Smooth muscle cell (in vitro differentiated cells): Measurements from ENCODE around the gene ATP5PF. TPM values are rescaled to one million over a fixed set of nuclear protein-coding genes. Genes with fewer than 3 reads are reported as not detected.

Experiments used
- DNase-seq: peaks from one replicate; lab custom pipeline; 2025; ENCODE audit not compliant: unreplicated experiment; lab: John Stamatoyannopoulos, UW
- H2AFZ ChIP-seq: fragments of 200-600 bp; sonication (generic); 2 replicates; pipeline ENCODE4 v1.6.0; 2016; ENCODE audit warnings: antibody characterized with exemption, low read depth, mild to moderate bottlenecking
- H3F3A ChIP-seq: fragments of 200-600 bp; sonication (generic); 2 replicates; pipeline ENCODE4 v1.6.0; 2017; ENCODE audit warnings: antibody characterized with exemption, low read depth
- H3K27ac ChIP-seq: fragments of 200-600 bp; sonication (generic); 2 replicates; pipeline ENCODE4 v1.5.1; 2016; ENCODE audit warnings: low read depth, mild to moderate bottlenecking
- H3K27me3 ChIP-seq: fragments of 200-600 bp; sonication (generic); 2 replicates; pipeline ENCODE4 v1.6.1; 2016; ENCODE audit warnings: low read depth, mild to moderate bottlenecking
- H3K36me3 ChIP-seq: fragments of 200-600 bp; sonication (generic); 2 replicates; pipeline ENCODE4 v1.5.1; 2016; ENCODE audit warnings: low read depth
- H3K4me1 ChIP-seq: fragments of 200-600 bp; sonication (generic); 2 replicates; pipeline ENCODE4 v1.5.1; 2016; ENCODE audit warnings: low read depth
- H3K4me2 ChIP-seq: fragments of 200-600 bp; sonication (generic); 2 replicates; pipeline ENCODE4 v1.6.0; 2016; ENCODE audit warnings: mild to moderate bottlenecking
- H3K4me3 ChIP-seq: fragments of 200-600 bp; sonication (generic); 2 replicates; pipeline ENCODE4 v1.5.1; 2016; ENCODE audit warnings: mild to moderate bottlenecking
- H3K79me2 ChIP-seq: fragments of 200-600 bp; sonication (generic); 2 replicates; pipeline ENCODE4 v1.6.0; 2016; ENCODE audit warnings: low read depth, mild to moderate bottlenecking
- H3K9ac ChIP-seq: fragments of 200-600 bp; sonication (generic); 2 replicates; pipeline ENCODE4 v1.6.0; 2016; ENCODE audit warnings: low read depth
- H3K9me3 ChIP-seq: fragments of 200-600 bp; sonication (generic); replicated peaks from 2 replicates; pipeline ENCODE4 v1.5.1; 2016; ENCODE audit warnings: low read depth
- H4K20me1 ChIP-seq: fragments of 200-600 bp; sonication (generic); 2 replicates; pipeline ENCODE4 v1.6.0; 2016; ENCODE audit warnings: low read depth
- WGBS: methylation state at CpG from one replicate; pipeline ENCODE4 v1.1.7; 2016; ENCODE audit warnings: low lambda C conversion rate; 5-methylcytosine and 5-hydroxymethylcytosine counted together
- polyA plus RNA-seq: library from polyadenylated mRNA; unstranded; fragments of >200 nt; fragmentation: Nextera tagmentation; extraction: Ambion mirVana; gene quantifications from 2 replicates; pipeline ENCODE4 v1.2.1, GENCODE V29; 2016
- total RNA-seq: library from RNA; depleted of rRNA; stranded (reverse); fragments of >200 nt; gene quantifications from 2 replicates; pipeline ENCODE4 v1.2.3, GENCODE V29; 2014
- TF ChIP-seq, protein P1 (sequence below): fragments of 200-600 bp; sonication (generic); IDR thresholded peaks from 2 replicates; pipeline ENCODE4 v1.5.1; 2017; ENCODE audit warnings: borderline replicate concordance, mild to moderate bottlenecking, antibody characterized with exemption; ENCODE audit not compliant: insufficient read depth, poor library complexity, severe bottlenecking

ATP5PF gene
- total and polyA plus RNA-seq, 2 experiments from 2014 or later: 127 to 304 TPM

DNA sequence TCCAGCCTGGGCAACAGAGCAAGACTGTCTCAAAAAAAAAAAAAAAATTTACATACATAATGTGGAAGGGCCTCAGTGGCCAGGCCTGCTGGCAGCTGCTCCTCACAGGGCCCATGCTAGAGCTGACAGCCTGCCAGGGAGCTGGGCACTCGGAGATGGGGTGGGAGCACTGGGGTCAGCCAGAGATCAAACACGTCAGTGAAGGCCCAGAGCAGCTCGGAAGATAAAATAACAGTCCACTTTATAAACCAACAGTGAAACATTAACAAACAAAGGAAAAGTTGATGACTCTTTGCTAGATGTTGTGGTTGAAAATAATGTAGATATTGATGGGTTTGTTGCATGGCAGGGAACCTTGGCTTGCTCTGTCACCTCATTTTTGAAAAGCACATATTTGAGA lies 42.7 kb downstream of the ATP5PF start:
- WGBS: 88% methylated on average over 3 of the region's 3 CpGs
- Histone ChIP-seq H3K9ac (no peak overlapping the region), H3K4me3 (no peak overlapping the region), H4K20me1 (no peaks in the 10 kb centered on the region), H3K79me2 (no peaks in the 10 kb centered on the region), H3K27me3 (no peaks in the 10 kb centered on the region), H3K4me2 (no peak overlapping the region), H3K9me3 (no peaks in the 10 kb centered on the region), H3K4me1 (no peaks in the 10 kb centered on the region), H3F3A (no peaks in the 10 kb centered on the region), H2AFZ (no peak overlapping the region), H3K36me3 (no peaks in the 10 kb centered on the region), H3K27ac (no peak overlapping the region)
- DNase-seq: no peak
- TF ChIP-seq, protein P1, sequence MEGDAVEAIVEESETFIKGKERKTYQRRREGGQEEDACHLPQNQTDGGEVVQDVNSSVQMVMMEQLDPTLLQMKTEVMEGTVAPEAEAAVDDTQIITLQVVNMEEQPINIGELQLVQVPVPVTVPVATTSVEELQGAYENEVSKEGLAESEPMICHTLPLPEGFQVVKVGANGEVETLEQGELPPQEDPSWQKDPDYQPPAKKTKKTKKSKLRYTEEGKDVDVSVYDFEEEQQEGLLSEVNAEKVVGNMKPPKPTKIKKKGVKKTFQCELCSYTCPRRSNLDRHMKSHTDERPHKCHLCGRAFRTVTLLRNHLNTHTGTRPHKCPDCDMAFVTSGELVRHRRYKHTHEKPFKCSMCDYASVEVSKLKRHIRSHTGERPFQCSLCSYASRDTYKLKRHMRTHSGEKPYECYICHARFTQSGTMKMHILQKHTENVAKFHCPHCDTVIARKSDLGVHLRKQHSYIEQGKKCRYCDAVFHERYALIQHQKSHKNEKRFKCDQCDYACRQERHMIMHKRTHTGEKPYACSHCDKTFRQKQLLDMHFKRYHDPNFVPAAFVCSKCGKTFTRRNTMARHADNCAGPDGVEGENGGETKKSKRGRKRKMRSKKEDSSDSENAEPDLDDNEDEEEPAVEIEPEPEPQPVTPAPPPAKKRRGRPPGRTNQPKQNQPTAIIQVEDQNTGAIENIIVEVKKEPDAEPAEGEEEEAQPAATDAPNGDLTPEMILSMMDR: no peak

DNA sequence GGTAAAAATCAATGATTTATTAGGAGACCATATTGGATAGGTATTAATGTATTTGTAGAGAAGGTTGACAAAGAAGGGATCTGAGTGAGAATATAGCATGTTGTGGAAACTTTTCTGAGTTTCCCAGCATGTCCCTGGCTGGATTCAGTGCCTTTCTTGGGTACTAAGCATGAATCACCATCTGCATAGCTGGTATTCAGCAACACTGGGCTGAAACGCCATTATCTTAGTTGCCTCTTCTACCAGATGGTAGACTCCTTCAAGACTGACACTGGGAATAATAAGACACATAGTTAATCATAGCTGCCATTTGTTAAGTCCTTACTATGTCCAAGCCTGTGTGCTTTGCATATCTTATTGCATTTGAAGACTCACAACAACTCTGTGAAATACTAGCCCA lies 45.5 kb downstream of the ATP5PF start:
- Histone ChIP-seq H3K9ac (no peak overlapping the region), H3K79me2 (no peaks in the 10 kb centered on the region), H4K20me1 (no peaks in the 10 kb centered on the region), H3K9me3 (no peaks in the 10 kb centered on the region), H2AFZ (no peak overlapping the region), H3K4me2 (no peak overlapping the region), H3K4me1 (no peaks in the 10 kb centered on the region), H3K27me3 (no peaks in the 10 kb centered on the region), H3K4me3 (no peak overlapping the region), H3K27ac (no peak overlapping the region), H3F3A (no peaks in the 10 kb centered on the region), H3K36me3 (no peaks in the 10 kb centered on the region)
- DNase-seq: no peak
- 25% methylated on average over 1 of the region's 1 CpG for WGBS
- TF ChIP-seq, protein P1: no peak

DNA sequence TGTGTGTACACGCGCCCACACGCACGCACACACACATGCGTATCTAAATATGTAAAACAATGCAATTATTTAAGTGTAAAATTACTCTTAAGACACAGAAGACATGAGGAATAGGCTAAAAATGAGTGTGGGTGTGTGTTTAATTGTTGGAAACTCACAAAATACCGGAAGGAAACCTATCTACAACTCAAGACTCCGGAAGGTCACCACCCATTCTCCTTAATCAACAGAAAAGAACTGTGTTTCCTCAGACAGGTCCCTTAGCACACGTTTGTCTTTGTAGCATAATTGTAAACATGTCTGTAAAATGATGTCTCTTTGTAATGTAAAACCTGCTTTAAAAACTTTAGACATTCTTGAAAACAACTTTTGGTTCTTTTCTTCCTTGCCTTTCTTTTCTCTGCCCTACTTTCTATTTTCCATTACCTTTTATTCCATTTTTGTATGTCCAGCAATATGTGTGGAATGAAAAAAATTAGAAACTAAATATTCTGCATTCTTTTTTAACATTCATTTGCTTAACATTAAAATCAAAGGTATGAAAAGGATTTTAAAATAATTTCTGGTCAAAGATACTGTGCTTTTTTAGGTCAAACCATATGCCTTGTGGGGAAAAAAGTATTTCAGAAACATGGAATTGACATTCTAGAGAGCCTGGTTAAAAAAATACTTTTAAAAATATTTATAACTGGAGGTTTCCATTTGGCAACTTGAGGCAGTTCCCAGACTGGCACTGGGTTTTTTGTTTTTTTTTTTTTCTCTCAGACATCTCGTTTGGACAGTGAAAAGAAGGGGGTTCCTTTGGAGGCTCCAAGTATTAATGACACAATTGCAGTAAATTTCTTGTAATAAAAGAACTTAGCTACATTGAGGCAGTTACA lies 46.2 kb downstream of the ATP5PF start:
- H2AFZ ChIP-seq: no peak overlapping the region
- DNase-seq: no peak
- H3K9me3 ChIP-seq: no peaks in the 10 kb centered on the region
- H3K27ac ChIP-seq: no peak overlapping the region
- H4K20me1 ChIP-seq: no peaks in the 10 kb centered on the region
- no peak overlapping the region for H3K9ac ChIP-seq
- H3K27me3 ChIP-seq: no peaks in the 10 kb centered on the region
- no peaks in the 10 kb centered on the region for H3F3A ChIP-seq
- WGBS: 85% methylated on average over 9 of the region's 9 CpGs
- no peaks in the 10 kb centered on the region for H3K4me1 ChIP-seq
- no peaks in the 10 kb centered on the region for H3K79me2 ChIP-seq
- no peak overlapping the region for H3K4me3 ChIP-seq
- TF ChIP-seq, protein P1: no peak
- H3K36me3 ChIP-seq: no peaks in the 10 kb centered on the region
- no peak overlapping the region for H3K4me2 ChIP-seq

DNA sequence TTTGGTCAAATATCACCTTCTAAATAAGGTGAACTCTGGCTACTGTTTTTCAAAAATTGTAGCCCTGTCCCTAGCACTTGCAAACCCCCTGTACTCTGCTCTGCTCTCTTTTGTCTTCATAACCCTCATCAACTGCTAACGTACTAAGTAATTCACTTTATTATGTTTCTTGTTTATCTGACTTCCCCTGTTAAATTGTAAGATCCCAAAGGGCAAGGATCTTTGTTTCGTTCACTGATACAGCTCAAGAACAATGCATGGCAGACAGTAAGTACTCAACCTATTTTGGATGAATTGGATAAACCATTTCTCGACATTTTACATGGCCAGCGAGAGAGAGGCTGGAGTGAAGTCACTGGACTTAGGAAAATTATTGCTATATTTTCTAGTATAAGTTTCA lies 46.9 kb downstream of the ATP5PF start:
- Histone ChIP-seq H3K36me3 (no peaks in the 10 kb centered on the region), H3K4me3 (no peak overlapping the region), H3K27ac (no peak overlapping the region), H3K9ac (no peak overlapping the region), H3K4me2 (no peak overlapping the region), H3K9me3 (no peaks in the 10 kb centered on the region), H3K27me3 (no peaks in the 10 kb centered on the region), H2AFZ (no peak overlapping the region), H3K79me2 (no peaks in the 10 kb centered on the region), H3K4me1 (no peaks in the 10 kb centered on the region), H4K20me1 (no peaks in the 10 kb centered on the region), H3F3A (no peaks in the 10 kb centered on the region)
- WGBS: 93% methylated on average over 4 of the region's 4 CpGs
- no peak for DNase-seq
- TF ChIP-seq, protein P1: no peak
